A549 (cell line): ENCODE measurements around the gene ZNF697.

Experiments used
- FOSB ChIP-seq: fragments of 250-450 bp; sonication (Bioruptor Pico); IDR thresholded peaks from 2 replicates; pipeline ENCODE4 v1.5.0; 2020; ENCODE audit warnings: mild to moderate bottlenecking, moderate library complexity
- KDM1A ChIP-seq: fragments of 200-600 bp; sonication (generic); IDR thresholded peaks from 2 replicates; pipeline ENCODE4 v1.6.1; 2016; ENCODE audit warnings: low read depth, mild to moderate bottlenecking
- POLR2A ChIP-seq: IDR thresholded peaks from 2 replicates; pipeline ENCODE4 v1.6.1; 2012; ENCODE audit warnings: mild to moderate bottlenecking, low read length
- RARB ChIP-seq: fragments of 250-450 bp; sonication (Bioruptor Pico); IDR thresholded peaks from 2 replicates; pipeline ENCODE4 v1.8.0; 2021; ENCODE audit warnings: mild to moderate bottlenecking, moderate library complexity
- SMC3 ChIP-seq: fragments of >200 bp; sonication (Bioruptor Twin); formaldehyde crosslinking; IDR thresholded peaks from 3 replicates; pipeline ENCODE4 v1.6.1; 2018; ENCODE audit warnings: inconsistent platforms
- TF ChIP-seq, protein P1 (sequence below): fragments of >200 bp; sonication (Bioruptor Twin); formaldehyde crosslinking; IDR thresholded peaks from 3 replicates; pipeline ENCODE4 v1.5.1; 2016
- TF ChIP-seq, protein P2 (sequence below): IDR thresholded peaks from 2 replicates; pipeline ENCODE4 v1.6.1; 2012

DNA sequence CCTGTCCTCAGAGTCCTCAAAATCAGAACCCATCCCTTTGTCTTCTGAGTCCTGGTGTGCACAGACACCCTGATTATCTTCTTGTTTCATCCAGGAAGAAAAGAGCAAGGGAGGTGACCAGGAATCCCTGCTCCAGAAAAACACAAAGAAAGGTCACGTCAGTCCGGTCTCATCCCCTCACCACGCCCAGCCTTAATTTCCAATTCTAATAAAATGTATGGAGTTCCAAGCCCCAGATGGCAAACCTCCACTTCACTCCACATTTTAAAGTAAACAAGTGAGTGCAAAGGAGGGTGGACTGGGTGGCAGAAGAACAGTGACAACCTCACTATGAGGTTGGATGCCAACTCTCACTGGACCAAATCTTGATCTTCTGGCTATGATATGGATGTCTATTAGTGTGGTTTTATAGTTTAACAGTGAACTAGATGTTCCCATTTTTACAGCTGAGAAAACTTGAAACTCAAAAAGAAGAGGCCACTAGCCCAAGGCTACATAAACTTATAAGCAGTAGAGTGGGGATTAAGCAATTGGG, 22.0 kb downstream of the ZNF697 start:
- no peak for TF ChIP-seq RARB (CRISPR knock-in tag)
- TF ChIP-seq, protein P1, sequence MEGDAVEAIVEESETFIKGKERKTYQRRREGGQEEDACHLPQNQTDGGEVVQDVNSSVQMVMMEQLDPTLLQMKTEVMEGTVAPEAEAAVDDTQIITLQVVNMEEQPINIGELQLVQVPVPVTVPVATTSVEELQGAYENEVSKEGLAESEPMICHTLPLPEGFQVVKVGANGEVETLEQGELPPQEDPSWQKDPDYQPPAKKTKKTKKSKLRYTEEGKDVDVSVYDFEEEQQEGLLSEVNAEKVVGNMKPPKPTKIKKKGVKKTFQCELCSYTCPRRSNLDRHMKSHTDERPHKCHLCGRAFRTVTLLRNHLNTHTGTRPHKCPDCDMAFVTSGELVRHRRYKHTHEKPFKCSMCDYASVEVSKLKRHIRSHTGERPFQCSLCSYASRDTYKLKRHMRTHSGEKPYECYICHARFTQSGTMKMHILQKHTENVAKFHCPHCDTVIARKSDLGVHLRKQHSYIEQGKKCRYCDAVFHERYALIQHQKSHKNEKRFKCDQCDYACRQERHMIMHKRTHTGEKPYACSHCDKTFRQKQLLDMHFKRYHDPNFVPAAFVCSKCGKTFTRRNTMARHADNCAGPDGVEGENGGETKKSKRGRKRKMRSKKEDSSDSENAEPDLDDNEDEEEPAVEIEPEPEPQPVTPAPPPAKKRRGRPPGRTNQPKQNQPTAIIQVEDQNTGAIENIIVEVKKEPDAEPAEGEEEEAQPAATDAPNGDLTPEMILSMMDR: no peak
- TF ChIP-seq POLR2A: no peak
- TF ChIP-seq FOSB (CRISPR knock-in tag): no peak
- TF ChIP-seq, protein P2, sequence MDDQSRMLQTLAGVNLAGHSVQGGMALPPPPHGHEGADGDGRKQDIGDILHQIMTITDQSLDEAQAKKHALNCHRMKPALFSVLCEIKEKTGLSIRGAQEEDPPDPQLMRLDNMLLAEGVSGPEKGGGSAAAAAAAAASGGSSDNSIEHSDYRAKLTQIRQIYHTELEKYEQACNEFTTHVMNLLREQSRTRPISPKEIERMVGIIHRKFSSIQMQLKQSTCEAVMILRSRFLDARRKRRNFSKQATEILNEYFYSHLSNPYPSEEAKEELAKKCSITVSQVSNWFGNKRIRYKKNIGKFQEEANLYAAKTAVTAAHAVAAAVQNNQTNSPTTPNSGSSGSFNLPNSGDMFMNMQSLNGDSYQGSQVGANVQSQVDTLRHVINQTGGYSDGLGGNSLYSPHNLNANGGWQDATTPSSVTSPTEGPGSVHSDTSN: no peak
- no peak for TF ChIP-seq KDM1A
- TF ChIP-seq SMC3: no peak
